HG03442 (cell line): ENCODE results near the gene CAPN12.

Experiments used
- ATAC-seq: cut with Tn5 transposase; IDR thresholded peaks from one replicate; pipeline ENCODE4 v1.9.1; 2021; ENCODE audit warnings: mild to moderate bottlenecking, moderate library complexity; ENCODE audit not compliant: unreplicated experiment

Gene CAPN12

DNA sequence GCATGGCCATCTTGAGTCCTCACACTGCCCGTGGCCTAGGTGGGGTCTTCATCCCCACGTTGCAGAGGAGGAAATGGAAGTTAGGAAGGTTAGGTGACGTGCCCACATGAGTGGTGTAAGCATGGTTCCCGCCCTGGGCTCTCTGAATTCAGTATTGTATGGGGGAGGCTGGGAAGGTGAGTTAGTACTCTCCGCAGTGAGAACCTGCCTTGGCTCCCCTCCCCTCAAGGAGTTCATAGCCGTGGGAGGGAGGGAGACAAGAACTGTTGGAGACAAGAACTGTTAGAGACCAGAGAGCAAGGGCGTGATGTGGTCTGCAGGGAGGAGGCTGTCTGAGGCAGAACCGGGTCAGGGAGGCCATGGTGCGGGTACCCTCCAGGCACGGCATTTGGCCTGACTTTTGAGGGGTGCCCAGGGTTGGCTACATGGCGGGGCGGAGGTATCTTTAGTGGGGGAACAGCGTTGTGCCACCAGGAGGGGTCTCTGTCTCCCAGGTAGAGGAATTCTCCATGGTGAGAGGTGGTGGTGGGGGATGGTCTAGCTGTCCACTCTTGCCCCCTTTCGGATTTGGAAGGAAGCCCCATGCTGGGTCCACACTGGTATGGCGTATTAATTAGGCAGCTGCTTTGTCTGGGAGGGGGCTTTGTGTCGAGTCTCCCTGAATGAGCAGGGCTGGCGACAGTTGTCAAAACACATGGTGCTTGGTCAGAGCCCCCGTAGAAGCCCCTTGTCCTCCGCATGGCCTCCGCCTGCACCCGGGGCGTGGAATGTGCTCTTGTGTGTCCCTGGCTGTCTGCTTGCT is 45.8 kb downstream of the CAPN12 start:
- no peak for ATAC-seq

DNA sequence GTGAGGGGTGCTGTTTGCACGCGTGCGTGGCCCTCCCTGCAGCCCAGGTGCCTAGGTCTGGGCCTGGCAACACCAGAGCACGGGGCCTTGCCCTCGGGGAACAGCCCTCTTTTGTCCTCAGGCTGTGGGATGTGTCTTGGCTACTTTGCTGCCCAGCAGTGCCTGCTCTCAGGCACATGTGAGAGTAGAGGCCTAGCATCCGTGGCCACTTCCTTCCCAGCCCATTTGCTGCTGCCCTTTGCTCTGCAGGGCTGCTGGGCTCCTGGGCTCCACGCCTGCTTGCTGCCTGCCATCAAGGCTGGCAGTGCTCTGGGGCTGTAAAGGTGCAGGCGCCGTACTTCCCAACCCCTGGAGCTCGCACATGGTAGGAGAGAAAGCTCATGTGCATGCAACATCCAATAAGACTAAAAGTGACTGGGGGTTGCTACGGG is 46.6 kb downstream of the CAPN12 start:
- no peak for ATAC-seq

DNA sequence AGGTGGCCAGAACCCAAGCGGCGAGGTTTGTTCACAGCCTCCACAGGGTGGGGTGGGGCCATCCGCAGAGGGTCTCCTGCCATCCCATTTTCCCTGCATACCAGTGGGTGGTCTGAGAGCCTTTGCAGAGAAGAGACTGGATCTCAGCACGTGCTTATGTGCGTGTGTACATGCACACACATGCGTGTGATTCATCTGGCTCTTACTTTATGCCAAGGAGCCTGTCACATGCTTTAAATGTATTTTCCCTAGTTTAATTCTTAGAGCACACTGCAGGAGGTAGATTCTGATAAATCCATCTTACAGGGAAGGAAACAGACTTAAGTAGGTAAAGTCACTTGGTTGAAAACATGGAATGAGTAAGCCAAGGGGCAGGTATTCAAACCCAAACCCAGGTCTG is 47.1 kb downstream of the CAPN12 start:
- ATAC-seq, result no peak

DNA sequence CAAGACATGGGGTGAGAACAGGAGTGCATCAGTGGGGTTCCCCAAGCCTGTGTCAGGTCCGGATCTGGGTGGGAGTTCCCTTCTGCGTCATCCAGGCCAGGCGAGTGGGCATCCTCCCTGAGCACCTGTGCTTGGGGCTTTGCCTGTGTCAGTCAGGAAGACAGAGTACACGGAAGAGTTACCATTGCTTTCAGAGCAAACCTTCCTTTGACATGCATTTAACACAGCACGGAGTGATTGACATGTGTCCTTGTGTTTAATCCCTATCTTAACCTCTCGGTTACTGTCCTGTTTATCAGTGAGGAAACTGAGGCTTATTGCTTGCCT is 47.6 kb downstream of the CAPN12 start:
- no peak for ATAC-seq

DNA sequence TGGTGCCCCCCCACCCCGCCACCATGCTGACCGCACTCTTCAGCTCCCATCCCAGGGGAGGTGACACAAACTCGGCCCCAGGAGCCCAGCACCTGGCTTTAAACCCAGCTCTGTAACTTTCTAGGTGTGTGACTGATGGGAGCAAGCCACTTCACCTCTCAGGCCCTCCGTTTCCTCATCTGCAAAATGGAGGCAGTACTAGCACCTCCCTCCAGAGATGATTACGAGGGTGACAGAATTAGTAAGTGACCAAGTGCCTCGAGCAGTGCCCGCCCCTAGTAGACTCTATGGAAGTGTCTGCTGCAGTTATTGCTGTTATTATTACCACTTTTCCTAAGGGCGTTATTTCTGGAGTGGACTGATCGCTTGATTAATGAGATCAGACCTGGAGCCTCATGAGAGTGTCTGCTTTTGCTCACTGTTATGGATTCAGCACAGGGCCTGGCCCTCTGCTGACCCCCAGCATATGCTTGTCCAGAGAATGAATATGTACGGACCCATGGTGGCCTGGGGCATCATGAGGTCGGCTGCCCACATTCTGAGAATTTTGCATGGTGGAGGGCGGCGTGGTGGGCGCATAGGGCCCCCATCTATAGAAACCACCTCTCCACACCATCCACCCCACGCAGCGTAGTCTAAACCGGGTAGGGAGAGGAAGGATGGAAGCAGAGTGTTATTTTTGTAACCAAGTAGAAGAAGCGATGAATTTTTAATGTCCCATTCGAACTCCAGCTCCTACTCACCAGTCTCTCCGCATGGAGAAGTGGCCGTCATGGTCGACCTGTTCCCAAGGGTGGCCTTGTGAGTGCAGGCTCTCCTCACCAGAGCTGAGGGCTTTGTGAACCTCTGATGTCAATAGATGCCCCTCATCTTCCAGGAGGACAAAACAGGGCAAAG is 48.2 kb downstream of the CAPN12 start:
- no peak for ATAC-seq

DNA sequence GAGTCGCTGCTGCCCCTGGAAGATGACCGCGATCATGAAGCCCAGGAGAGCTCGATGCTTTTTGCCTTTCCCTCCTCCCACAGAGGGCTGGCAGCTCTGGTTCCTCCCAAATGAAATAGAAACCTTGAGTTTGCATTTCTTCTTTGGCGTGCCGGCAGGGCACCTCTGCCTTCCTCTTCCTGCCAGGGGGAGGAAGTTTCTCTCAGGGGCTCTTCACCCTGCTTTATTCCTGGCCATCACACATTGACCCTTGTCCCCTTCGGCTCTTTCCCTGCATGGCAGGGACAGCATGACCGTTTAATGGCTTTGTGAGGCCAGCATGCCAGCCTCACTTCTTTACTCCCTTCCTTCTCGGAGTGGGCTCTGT is 49.0 kb downstream of the CAPN12 start:
- no peak for ATAC-seq

DNA sequence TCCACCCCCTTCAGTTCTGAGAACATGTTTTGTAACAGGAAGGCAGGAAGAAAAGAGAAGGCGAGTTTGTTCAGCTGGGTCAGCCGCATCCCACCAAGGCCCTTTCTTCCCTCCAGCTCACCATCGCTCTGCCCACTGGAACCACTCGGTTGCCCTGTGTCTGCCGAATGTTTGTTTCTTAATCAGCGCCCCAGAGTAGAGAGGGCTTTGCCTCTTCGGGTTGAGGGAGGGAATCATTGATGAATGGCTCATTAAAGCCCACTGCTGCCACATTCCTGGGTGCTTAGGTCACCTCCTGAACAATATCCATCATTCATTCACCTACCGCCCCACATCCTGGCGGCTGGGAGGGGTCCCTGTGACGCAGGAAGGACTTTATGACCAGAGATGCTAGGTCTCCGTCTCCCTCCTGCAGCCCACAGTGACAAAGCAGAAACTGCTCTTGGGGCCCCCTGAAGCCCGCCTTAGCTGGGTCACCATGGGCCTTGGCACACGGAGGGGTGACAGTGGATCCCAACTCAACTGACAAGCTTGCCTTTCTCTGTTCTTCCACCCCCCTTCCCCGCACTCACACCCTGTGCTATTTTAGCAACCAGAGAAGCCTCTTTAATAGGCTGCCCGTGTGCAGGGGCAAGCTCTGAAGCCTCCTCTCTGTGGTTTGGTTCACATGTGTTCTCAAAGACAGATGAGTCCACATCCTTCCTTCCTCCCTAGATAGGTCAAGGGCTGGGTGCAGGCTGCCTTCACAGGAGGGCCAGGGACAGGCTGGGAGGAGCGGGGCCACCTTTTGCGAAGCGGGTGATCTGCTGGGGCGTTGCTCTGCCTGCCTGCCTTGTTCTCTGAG is 50.7 kb downstream of the CAPN12 start:
- no peak for ATAC-seq

DNA sequence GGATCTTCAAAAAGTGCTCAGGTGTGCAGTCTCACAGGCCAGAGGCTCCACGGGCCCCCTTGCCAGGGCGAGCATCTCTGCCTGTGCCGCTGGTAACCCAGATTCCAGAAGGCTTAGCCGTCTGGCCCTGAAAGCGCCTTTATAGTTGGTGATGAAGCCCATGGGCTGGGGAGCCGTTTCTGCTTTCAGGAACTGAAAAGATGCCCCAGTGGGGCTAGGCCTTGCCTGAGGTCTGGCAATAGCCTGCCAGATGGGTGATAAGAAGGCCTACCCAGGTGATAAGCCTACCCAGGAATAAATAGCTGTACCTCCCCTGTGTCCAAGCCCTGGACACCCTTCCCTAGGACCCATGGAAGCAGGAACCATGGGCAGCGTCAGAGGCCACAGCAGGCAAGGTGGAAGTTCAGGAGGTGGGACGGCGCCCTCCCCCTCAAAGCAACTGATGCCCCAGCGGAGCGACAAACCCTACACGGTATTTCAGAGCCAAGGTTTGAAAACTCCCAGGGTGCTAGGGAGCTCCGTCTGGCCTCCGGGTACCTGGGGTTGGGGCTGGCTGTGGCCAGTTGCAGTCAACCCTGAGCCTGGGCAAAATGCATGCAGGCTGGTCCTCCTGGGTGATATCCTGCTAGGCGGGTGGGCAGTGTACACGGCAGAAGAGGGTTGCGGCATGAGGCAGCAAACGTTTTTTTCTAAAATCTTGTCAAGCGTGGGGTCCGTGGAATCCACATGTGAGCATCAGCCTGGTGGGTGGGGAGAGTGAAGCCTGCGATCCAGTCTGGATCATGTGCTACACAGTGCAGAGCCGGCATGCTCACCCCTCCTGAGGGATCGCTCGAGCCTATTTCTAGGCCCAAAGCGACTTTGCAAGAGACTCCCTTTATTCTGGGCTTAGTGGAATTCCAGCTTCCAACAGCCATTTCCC is 51.6 kb downstream of the CAPN12 start:
- no peak for ATAC-seq

DNA sequence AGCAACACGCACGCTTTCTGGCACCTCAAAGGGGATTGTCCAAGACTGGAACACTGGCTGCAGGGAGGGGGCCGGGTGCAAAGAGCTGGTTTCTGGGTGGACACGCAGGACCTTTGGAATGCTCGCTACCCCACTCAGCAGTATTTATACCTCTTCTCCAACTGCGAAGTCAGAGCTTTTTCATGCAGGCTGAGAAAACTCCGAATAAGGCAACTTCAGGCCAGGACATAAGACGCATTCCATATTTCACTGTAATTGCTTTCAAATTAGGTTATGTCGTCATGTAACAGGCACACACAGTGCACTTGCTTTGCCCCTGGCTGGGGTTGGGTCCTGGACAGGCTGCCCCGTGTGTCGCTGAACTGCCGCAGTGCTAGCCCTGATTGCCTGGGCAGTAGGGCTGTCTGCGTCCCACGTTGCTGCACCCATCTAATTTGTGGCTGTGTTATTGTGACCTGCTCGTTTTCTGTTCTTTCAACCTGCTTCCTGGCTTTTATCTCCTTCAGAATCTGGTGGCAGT is 52.3 kb downstream of the CAPN12 start:
- no peak for ATAC-seq

DNA sequence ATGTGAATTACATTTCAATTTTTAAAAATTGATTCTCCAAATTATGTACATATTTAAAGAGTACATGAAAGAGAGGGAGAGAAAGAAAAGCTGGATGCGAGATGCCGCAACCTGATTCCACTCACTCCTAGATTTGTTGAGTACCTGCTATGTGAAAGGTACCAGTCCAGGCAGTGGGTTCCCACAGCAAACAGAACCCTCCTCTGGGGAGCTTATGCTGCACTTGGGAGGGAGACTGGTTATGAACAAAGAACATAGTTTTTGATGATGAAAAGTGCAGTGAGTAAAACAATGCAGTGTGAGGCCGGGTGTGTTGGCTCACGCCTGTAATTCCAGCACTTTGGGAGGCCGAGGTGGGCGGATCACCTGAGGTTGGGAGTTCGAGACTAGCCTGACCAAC is 53.4 kb downstream of the CAPN12 start:
- ATAC-seq, result no peak

DNA sequence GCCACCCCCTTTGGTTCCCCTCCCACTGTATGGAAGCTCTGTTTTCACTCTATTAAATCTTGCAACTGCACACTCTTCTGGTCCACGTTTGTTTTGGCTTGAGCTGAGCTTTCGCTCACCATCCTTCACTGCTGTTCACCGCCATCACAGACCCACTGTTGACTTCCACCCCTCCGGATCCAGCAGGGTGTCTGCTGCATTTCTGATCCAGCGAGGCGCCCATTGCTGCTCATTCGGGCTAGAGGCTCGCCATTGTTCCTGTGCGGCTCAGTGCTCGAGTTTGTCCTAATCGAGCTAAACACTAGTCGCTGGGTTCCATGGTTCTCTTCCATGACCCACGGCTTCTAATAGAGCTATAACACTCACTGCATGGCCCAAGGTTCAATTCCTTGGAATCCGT is 54.1 kb downstream of the CAPN12 start:
- ATAC-seq, result no peak

DNA sequence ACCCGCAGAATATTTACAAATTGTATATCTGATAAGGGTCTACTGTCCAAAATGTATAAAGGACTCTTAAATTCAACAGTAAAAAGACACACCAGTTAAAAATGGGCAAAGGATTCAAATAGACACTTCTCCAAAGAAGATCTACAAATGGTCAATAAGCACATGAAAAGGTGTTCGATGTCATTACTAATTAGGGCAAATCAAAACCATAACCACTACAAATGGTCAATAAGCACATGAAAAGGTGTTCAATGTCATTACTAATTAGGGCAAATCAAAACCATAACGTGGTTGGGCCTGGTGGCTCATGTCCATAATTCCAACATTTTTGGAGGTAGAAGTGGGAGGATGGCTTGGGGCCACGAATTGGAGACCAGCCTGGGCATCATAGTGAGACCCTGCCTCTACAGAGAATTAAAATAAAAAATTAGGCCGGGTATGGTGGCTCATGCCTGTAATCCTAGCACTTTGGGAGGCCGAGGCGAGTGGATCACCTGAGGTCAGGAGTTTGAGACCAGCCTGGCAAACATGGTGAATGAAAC is 56.4 kb downstream of the CAPN12 start:
- no peak for ATAC-seq

DNA sequence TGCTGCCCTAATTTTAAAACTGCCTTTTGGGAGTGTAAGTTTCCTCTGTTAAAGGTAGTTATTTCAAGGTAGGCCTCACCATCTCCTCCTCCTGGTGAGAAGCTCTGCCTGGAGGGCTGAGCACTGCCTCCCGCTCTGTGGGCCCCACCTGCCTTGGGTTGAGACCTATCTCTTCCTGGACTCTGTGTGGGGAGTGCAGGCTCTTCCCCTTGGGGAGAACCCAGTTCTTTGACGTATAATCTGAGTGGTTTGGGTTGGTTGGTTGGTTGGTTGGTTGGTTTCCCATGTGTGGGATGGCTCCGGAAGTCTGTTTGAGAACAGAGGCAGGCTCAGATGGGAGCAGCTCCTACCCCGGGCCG is 57.8 kb downstream of the CAPN12 start:
- peak; percentile 41 for ATAC-seq

DNA sequence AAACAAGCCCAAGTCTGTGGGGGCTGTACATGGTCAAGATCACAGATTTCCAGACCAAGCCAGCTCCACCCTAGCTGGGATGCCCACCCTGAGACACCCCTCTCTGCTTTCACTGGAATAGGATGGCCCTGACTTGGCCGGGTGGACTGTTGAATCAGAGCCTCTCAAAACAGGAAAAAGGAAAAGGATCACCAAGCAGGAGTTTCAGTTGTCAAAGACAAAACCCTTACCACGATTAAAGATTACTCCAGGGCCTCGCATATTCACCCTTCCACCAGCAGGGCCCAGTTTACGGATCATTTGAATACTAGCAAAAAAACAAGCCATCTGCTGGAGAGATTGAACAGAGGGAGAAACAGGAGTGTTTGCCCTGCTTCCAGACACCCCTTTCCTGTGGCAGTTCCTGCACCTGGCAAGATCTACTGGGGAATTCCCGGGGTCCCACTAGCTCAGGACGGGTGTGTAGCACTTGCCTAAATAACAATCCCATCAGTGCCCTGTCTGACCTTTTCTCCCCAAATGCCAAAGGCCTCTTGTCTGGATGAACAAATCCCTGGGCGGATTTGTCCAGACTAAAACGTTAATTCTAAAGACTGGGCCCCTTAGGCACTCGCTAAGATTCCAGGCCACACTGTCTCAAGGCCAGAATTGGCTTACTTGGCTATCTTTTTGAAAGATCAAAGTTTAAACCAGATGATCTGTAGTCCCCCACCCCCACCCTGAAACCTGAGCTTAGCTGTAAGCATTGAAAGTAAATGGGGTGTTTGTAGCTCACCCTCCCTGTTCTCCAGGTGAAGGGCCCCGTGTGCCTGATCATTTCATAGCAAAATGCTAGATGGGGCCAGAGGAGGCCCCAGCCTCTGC is 58.4 kb downstream of the CAPN12 start:
- ATAC-seq, result no peak

DNA sequence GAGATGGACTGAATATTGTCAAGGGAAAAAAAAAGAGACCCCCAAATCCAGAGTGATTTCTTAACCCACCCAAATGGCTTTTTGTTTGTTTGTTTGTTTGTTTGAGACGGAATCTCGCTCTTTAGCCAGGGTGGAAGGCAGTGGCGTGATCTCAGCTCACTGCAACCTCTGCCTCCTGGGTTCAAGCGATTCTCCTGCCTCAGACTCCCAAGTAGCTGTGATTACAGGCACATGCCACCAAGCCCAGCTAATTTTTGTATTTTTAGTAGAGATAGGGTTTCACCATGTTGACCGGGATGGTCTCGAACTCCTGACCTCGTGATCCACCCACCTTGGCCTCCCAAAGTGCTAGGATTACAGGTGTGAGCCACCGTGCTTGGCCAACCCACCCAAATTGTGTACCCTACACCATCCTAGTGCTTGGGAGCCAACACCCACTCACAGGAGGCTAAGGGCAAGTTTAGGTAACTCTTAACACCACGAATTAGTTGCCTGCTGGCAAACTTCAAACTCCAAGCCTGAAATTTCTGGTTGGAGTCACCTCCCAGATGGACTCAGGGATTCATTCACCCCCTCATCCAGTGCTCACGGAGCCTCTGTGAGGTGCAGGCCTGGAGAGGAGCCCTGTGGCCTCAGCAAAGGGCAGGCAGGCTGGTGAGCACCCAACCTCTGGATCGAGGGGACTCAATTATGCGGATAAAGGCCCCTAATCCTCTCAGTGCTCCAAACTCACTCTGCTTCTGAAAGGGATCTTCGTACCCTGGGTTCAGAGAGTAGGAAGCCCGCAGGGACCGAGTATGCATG is 59.2 kb downstream of the CAPN12 start:
- ATAC-seq, result no peak

DNA sequence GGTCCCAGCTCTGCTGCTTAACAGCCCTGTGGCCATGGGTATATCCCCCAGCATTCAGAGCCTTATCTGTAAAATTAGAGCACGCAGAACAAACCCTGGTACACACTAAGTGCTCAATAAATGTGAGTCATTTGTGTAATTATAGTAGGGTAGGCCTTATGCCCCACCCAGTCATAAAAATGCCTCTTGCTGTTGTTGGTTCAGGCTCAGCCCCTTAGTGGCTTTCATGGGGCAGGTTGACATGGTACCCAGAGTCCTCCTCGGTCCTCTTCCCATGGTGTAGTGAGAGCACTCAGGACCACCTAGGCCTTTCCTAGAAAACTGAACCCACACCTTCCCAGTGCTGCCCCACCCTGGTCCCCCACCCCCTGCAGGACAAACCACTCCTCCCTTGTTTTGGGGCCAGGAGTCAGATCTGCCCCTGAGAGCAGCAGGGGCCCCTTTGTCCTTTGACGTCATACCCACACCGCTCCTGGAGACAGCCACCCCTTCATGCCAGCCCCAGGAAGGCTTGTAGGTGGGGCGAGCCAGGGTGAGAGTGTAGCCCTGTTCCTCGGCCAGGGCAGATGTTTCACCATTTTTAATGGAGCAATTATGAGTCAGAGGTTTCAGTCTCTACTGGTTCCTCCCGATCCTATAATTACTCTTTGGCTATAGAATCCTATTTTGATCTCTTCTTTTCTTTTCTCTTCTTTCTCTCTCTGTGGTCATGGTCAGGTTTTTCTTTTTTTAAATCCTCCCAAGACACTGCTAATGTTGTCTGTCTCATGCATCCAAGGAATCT is 60.0 kb downstream of the CAPN12 start:
- peak; percentile 38 for ATAC-seq

DNA sequence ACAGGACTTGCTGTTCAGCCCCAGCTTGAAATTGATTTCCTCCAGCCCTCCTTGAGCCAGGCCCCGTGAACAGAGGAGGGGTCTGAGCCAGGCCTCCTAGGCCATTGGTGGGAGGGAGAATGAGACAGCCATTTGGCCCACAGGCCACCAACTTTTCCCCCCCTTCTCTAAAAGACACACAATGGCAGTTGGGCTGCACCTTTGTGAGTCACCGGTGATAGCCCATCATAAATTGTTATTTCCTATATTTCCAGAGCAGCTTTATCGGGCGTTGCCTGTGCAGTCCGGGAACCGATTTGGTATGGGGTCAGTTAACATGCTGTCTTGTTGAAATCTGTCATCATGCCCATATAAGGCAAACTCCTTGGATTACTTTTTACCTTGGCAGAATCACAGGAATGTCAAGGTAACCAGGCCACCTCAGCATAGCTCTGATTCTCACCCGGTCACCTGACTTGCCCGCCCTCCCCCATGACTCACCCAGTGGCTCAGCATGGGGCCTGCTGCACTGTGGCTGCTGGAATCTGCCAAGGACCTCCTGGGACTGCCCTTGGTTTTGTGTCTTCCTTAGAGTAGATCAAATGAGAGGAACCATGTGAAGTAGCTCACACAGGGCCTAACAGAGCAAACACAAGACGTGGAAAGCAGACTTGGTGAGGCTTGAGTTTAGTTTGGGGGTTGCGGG is 60.7 kb downstream of the CAPN12 start:
- peak; percentile 33 for ATAC-seq
